ENCODE measurements around the gene NEXN. TPM values are rescaled to one million over a fixed set of nuclear protein-coding genes. Genes with fewer than 3 reads are reported as not detected.
A peak's percentile ranks its signal among the peaks of the same experiment; 100 is the strongest.

The NEXN gene
- total and polyA plus RNA-seq, 2 of the 13 experiments (the other 11 are each of a cell fraction or from before 2014, with no cell fraction given), result 0.07 to 0.97 TPM

- no peak for TF ChIP-seq ZNF30 (CRISPR knock-in tag; IDR thresholded peaks at IDR 0.05)
- TF ChIP-seq HMG20B (CRISPR knock-in tag; conservative IDR thresholded peaks at IDR 0.05), result no peak
- TF ChIP-seq, protein P1, sequence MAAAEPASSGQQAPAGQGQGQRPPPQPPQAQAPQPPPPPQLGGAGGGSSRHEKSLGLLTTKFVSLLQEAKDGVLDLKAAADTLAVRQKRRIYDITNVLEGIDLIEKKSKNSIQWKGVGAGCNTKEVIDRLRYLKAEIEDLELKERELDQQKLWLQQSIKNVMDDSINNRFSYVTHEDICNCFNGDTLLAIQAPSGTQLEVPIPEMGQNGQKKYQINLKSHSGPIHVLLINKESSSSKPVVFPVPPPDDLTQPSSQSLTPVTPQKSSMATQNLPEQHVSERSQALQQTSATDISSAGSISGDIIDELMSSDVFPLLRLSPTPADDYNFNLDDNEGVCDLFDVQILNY (CRISPR knock-in tag; conservative IDR thresholded peaks at IDR 0.05), result no peak; the same call in 1 of the 2 replicates
- TF ChIP-seq, protein P2, sequence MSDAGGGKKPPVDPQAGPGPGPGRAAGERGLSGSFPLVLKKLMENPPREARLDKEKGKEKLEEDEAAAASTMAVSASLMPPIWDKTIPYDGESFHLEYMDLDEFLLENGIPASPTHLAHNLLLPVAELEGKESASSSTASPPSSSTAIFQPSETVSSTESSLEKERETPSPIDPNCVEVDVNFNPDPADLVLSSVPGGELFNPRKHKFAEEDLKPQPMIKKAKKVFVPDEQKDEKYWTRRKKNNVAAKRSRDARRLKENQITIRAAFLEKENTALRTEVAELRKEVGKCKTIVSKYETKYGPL (CRISPR knock-in tag; IDR thresholded peaks at IDR 0.05), result no peak
- peak; percentile 35; the same call in 1 of the 2 replicates for TF ChIP-seq ELF3 (CRISPR knock-in tag; IDR thresholded peaks at IDR 0.05)
- TF ChIP-seq, protein P3, sequence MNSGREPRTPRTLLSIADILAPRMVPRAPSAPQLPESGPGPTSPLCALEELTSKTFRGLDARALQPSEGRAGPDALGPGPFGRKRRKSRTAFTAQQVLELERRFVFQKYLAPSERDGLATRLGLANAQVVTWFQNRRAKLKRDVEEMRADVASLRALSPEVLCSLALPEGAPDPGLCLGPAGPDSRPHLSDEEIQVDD (CRISPR knock-in tag; IDR thresholded peaks at IDR 0.05; ENCODE audit: borderline replicate concordance), result no peak
- TF ChIP-seq ZNF362 (CRISPR knock-in tag; IDR thresholded peaks at IDR 0.05; ENCODE audit: borderline replicate concordance), result peak; percentile 17; the same call in 1 of the 2 replicates
- TF ChIP-seq ZNF530 (CRISPR knock-in tag; IDR thresholded peaks at IDR 0.05; ENCODE audit: low read depth), result no peak
- TF ChIP-seq HBP1 (CRISPR knock-in tag; IDR thresholded peaks at IDR 0.05; ENCODE audit: low read depth), result 0 out of 2 replicates have a peak, but pooled peaks have one; percentile 72
- peak; percentile 74 for TF ChIP-seq KDM5A (IDR thresholded peaks at IDR 0.05; ENCODE audit: borderline replicate concordance, low read length)
- peak; percentile 76 for TF ChIP-seq ZHX1 (CRISPR knock-in tag; IDR thresholded peaks at IDR 0.05; ENCODE audit: low read depth)
- TF ChIP-seq USF2 (IDR thresholded peaks at IDR 0.05; ENCODE audit: low read depth, low read length), result no peak
- no peak for TF ChIP-seq USF2 (CRISPR knock-in tag; IDR thresholded peaks at IDR 0.05; ENCODE audit: borderline replicate concordance)
- no peak for TF ChIP-seq MNT (IDR thresholded peaks at IDR 0.05)
- no peak; the same call in 1 of the 2 replicates for TF ChIP-seq ZNF724P (CRISPR knock-in tag; IDR thresholded peaks at IDR 0.05; ENCODE audit: borderline replicate concordance)
These were observed 90.8 kb downstream of the NEXN start, which contains the start of gene FUBP1 (continued) for GRCh38 chr1:77978969-77979876.

Measured in HepG2 (cell line).